HepG2 (cell line): ENCODE data around the gene ELF2. TPM values are rescaled to one million over a fixed set of nuclear protein-coding genes. Genes with fewer than 3 reads are reported as not detected.

Experiments
- AGO2 ChIP-seq: fragments of 200-400 bp; formaldehyde crosslinking; optimal IDR thresholded peaks from 2 replicates; pipeline ENCODE3; 2017; ENCODE audit warnings: mild to moderate bottlenecking, low read depth, low read length, moderate library complexity
- AKNA ChIP-seq: sonication (generic); formaldehyde crosslinking; IDR thresholded peaks from 2 replicates; pipeline ENCODE4 v1.4.0; 2020; ENCODE audit warnings: missing genetic modification reagents, borderline replicate concordance
- FOXC1 ChIP-seq: sonication (generic); formaldehyde crosslinking; IDR thresholded peaks from 2 replicates; pipeline ENCODE4 v1.8.0; 2022; ENCODE audit warnings: mild to moderate bottlenecking, missing genetic modification reagents, borderline replicate concordance
- HOXA7 ChIP-seq: sonication (generic); formaldehyde crosslinking; IDR thresholded peaks from 2 replicates; pipeline ENCODE4 v1.8.1; 2022; ENCODE audit warnings: mild to moderate bottlenecking, missing genetic modification reagents, moderate library complexity
- MBD4 ChIP-seq: IDR thresholded peaks from 2 replicates; pipeline ENCODE4 v1.6.1; 2012; ENCODE audit warnings: low read length, inconsistent platforms, borderline replicate concordance
- NFIB ChIP-seq: sonication (generic); formaldehyde crosslinking; IDR thresholded peaks from 2 replicates; pipeline ENCODE4 v1.9.0; 2021; ENCODE audit warnings: missing genetic modification reagents, mild to moderate bottlenecking, borderline replicate concordance
- TOPORS ChIP-seq: sonication (generic); formaldehyde crosslinking; IDR thresholded peaks from 2 replicates; pipeline ENCODE4 v1.8.0; 2023; ENCODE audit warnings: mild to moderate bottlenecking, missing genetic modification reagents
- ZBTB42 ChIP-seq: sonication (generic); formaldehyde crosslinking; IDR thresholded peaks from 2 replicates; pipeline ENCODE4 v1.5.0; 2020; ENCODE audit warnings: mild to moderate bottlenecking, missing genetic modification reagents
- ZNF18 ChIP-seq: sonication (generic); formaldehyde crosslinking; IDR thresholded peaks from 2 replicates; pipeline ENCODE4 v1.8.0; 2022; ENCODE audit warnings: mild to moderate bottlenecking, missing genetic modification reagents; ENCODE audit not compliant: insufficient replicate concordance
- ZNF407 ChIP-seq: sonication (generic); formaldehyde crosslinking; IDR thresholded peaks from one replicate; pipeline ENCODE4 v1.5.1; 2020; ENCODE audit warnings: mild to moderate bottlenecking, missing genetic modification reagents; ENCODE audit errors: not compliant biosample characterization
- ZNF766 ChIP-seq: sonication (generic); formaldehyde crosslinking; IDR thresholded peaks from 2 replicates; pipeline ENCODE4 v1.5.0; 2020; ENCODE audit warnings: missing genetic modification reagents, borderline replicate concordance
- polyA plus RNA-seq, 8 experiments: library from polyadenylated mRNA; depleted of rRNA in 3 of 8; stranded (reverse) in 7 of 8; unstranded in 1 of 8; fragments of >200 nt; fragmentation: Illumina TruSeq in 4 of 8; extraction: Trizol in 4 of 8; gene quantifications; 2 replicates each; pipeline versions ENCODE4 v1.2.1 to v1.2.3, GENCODE V29; 2011 to 2016; ENCODE audit warnings: low read depth in 4 of 8, missing spikeins in 1 of 8, mixed read lengths in 1 of 8; ENCODE audit not compliant: insufficient read depth in 1 of 8
- total RNA-seq, 5 experiments: library from RNA; depleted of rRNA; stranded (reverse); fragments of >200 nt; fragmentation: Illumina TruSeq; extraction: Trizol; gene quantifications; 2 replicates each; pipeline ENCODE4 v1.2.3, GENCODE V29; 2016; ENCODE audit warnings: low read depth in 1 of 5

ELF2 gene
- total and polyA plus RNA-seq, 2 of the 13 experiments (the other 11 are each of a cell fraction or from before 2014, with no cell fraction given) = 28.6 to 35.4 TPM

DNA sequence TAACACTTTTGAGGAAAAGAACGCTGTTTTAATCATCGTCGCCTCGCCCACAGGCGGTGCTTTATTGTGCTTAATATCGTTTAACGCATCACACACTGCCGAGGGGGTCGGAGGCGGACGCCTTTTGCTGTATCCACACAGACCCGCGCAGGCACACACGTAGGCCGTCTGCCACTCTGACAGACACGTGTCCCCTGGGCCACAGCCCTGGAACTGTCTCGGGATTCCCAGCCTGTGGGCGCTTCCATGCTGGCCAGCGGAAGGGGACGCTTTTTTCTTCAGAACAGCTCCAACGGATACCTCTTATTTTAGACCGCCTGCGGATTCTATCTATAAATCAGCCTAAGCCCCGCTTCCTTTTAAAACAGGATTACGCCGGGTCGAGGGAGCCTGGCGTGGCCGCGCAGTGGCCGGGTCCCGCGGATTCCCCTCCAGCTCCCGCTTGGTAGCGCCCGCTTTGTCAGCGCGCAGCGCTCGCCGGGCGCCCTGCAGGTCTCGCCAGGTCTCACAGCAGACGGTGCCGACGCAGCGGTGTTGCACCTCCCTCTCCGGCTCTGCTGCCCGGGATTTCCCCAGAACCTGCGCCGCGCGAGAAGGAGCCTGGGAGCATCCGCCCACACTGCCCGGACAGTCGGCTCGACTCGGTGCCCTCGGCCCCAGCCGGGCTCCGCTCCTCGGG lies 161.6 kb downstream of the ELF2 start, which contains the start of gene NOCT (continued):
- TF ChIP-seq AKNA (no peak; the same call in 1 of the 2 replicates), HOXA7 (CRISPR knock-in tag) (no peak), NFIB (CRISPR knock-in tag) (no peak), TOPORS (CRISPR knock-in tag) (no peak), AGO2 (peak; percentile 81), ZBTB42 (no peak), ZNF407 (CRISPR knock-in tag) (no peak), FOXC1 (CRISPR knock-in tag) (no peak), ZNF766 (CRISPR knock-in tag) (no peak), MBD4 (no peak), ZNF18 (CRISPR knock-in tag) (no peak)
